HCT116 (cell line): Measurements from ENCODE around the gene LGALS12. TPM values are rescaled to one million over a fixed set of nuclear protein-coding genes. Genes with fewer than 3 reads are reported as not detected.
A peak's percentile ranks its signal among the peaks of the same experiment; 100 is the strongest.

Source experiments
- ATAC-seq: fragments of 200-7000 bp; cut with Tn5 transposase; 2 replicates; pipeline ENCODE4 v1.9.1; 2020; ENCODE audit warnings: mild to moderate bottlenecking, moderate library complexity
- Bru-seq: library from RNA; stranded (reverse); fragments of 400-500 nt; gene quantifications from one replicate; lab custom pipeline; 2021; lab: Mats Ljungman, UMichigan
- BruChase-seq, 2 experiments: library from RNA; stranded (reverse); fragments of 400-500 nt; gene quantifications; one replicate each; lab custom pipeline; 2021; lab: Mats Ljungman, UMichigan
- BruUV-seq: library from RNA; stranded (reverse); fragments of 400-500 nt; replicated peaks from 2 replicates; lab custom pipeline; 2021; lab: Mats Ljungman, UMichigan
- CTCF ChIA-PET: fragments of 300-600 bp; sonication (Branson Sonifier 250); formaldehyde crosslinking; loops from one replicate; lab custom pipeline; 2021; ENCODE audit warnings: antibody characterized with exemption; lab: Charles Lee
- POLR2A ChIA-PET: fragments of 300-600, 350-600 bp; sonication (Branson Sonifier 250); formaldehyde crosslinking; loops from one replicate; lab custom pipeline; 2021; ENCODE audit warnings: antibody characterized with exemption; lab: Charles Lee
- RAD21 ChIA-PET, 2 experiments: fragments of 300-600 bp; sonication (Branson Sonifier 250); formaldehyde crosslinking; loops; one replicate each; lab custom pipeline; 2023; ENCODE audit warnings: low total read pairs in 2 of 2; ENCODE audit not compliant: uncharacterized antibody in 2 of 2, unreplicated experiment in 2 of 2, low non-redundant PET in 1 of 2; lab: Charles Lee
- DNase-seq: peaks from one replicate; pipeline ENCODE4 v3.0.0-alpha.2; 2010; ENCODE audit warnings: low read depth, low spot score
- H2AFZ ChIP-seq: fragments of 200-600 bp; shearing (Covaris generic), sonication (generic); 2 replicates; pipeline ENCODE4 v1.6.1; 2017; ENCODE audit warnings: low read depth, mixed run types, mixed read lengths, antibody characterized with exemption, low read length; ENCODE audit not compliant: poor library complexity, severe bottlenecking
- H3K27ac ChIP-seq: 2 replicates; pipeline ENCODE4 v1.5.1; 2012; ENCODE audit warnings: low read depth, low read length
- H3K27me3 ChIP-seq: fragments of 200-600 bp; sonication (generic); 2 replicates; pipeline ENCODE4 v1.6.1; 2016; ENCODE audit warnings: mixed run types, low read length, mixed read lengths; ENCODE audit not compliant: insufficient read depth
- H3K36me3 ChIP-seq, 2 experiments: fragments of 200-500 bp in 1 of 2; fragments of 200-600 bp in 1 of 2; sonication (Bioruptor generic) in 1 of 2; sonication (generic) in 1 of 2; 2 replicates each; pipeline versions ENCODE4 v1.5.1 to v1.6.1; 2014 to 2016; ENCODE audit warnings: low read length in 2 of 2, inconsistent platforms in 1 of 2, mixed read lengths in 1 of 2, mixed run types in 1 of 2; ENCODE audit not compliant: insufficient read depth in 2 of 2, control insufficient read depth in 1 of 2
- H3K4me1 ChIP-seq, 2 experiments: fragments of 200-600 bp in 1 of 2; sonication (generic) in 1 of 2; 2 replicates each; pipeline versions ENCODE4 v1.5.1 to v1.6.1; 2012 to 2017; ENCODE audit warnings: low read length in 2 of 2, inconsistent platforms in 1 of 2, mild to moderate bottlenecking in 1 of 2, mixed read lengths in 1 of 2, mixed run types in 1 of 2, moderate library complexity in 1 of 2; ENCODE audit not compliant: insufficient read depth in 2 of 2, control insufficient read depth in 1 of 2
- H3K4me2 ChIP-seq: fragments of 200-600 bp; sonication (generic); 2 replicates; pipeline ENCODE4 v1.6.1; 2017; ENCODE audit warnings: mixed run types, low read length, mixed read lengths
- H3K4me3 ChIP-seq, 2 experiments: fragments of 200-600 bp in 1 of 2; sonication (generic) in 1 of 2; replicated peaks in 1 of 2; 2 replicates each; pipeline ENCODE4 v1.5.1; 2011 to 2016; ENCODE audit warnings: low read length in 2 of 2, control low read depth in 1 of 2, low read depth in 1 of 2, mild to moderate bottlenecking in 1 of 2, mixed read lengths in 1 of 2, mixed run types in 1 of 2
- H3K79me2 ChIP-seq: fragments of 200-600 bp; sonication (generic); 2 replicates; pipeline ENCODE4 v1.6.1; 2017; ENCODE audit warnings: mild to moderate bottlenecking, mixed run types, low read length, moderate library complexity, mixed read lengths; ENCODE audit not compliant: insufficient read depth
- H3K9ac ChIP-seq: fragments of 200-600 bp; sonication (generic); 2 replicates; pipeline ENCODE4 v1.6.1; 2016; ENCODE audit warnings: low read length, mixed read lengths
- H3K9me2 ChIP-seq: fragments of 200-600 bp; sonication (generic), shearing (Covaris generic); 2 replicates; pipeline ENCODE4 v1.6.1; 2017; ENCODE audit warnings: mixed run types, mild to moderate bottlenecking, moderate library complexity; ENCODE audit not compliant: insufficient read depth
- H3K9me3 ChIP-seq, 2 experiments: fragments of 200-500 bp in 1 of 2; fragments of 200-600 bp in 1 of 2; sonication (Bioruptor generic) in 1 of 2; sonication (generic) in 1 of 2; 2 replicates each; pipeline ENCODE4 v1.6.1; 2014 to 2017; ENCODE audit warnings: low read length in 2 of 2, mixed read lengths in 2 of 2, inconsistent platforms in 1 of 2, low read depth in 1 of 2, mild to moderate bottlenecking in 1 of 2, mixed run types in 1 of 2, moderate library complexity in 1 of 2; ENCODE audit not compliant: control insufficient read depth in 1 of 2, insufficient read depth in 1 of 2
- H4K20me1 ChIP-seq: fragments of 200-600 bp; sonication (generic), shearing (Covaris generic); 2 replicates; pipeline ENCODE4 v1.6.1; 2017; ENCODE audit warnings: mixed run types, mild to moderate bottlenecking, moderate library complexity; ENCODE audit not compliant: insufficient read depth
- CBX3 ChIP-seq: IDR thresholded peaks from 2 replicates; pipeline ENCODE4 v1.6.1; 2012; ENCODE audit warnings: low read depth
- EGR1 ChIP-seq: IDR thresholded peaks from 2 replicates; pipeline ENCODE4 v1.6.1; 2012; ENCODE audit warnings: low read depth
- ELF1 ChIP-seq: IDR thresholded peaks from 2 replicates; pipeline ENCODE4 v1.6.1; 2012; ENCODE audit warnings: low read depth, borderline replicate concordance
- EZH2 ChIP-seq: fragments of 200-600 bp; sonication (generic); IDR thresholded peaks from 2 replicates; pipeline ENCODE4 v1.6.1; 2017; ENCODE audit warnings: antibody characterized with exemption, mixed run types
- POLR2A ChIP-seq: IDR thresholded peaks from 2 replicates; pipeline ENCODE4 v1.7.0; 2011; ENCODE audit warnings: borderline replicate concordance; ENCODE audit not compliant: insufficient read depth, insufficient read length; ENCODE audit errors: extremely low read depth
- POLR2AphosphoS5 ChIP-seq: IDR thresholded peaks from 2 replicates; pipeline ENCODE4 v1.6.1; 2011; ENCODE audit warnings: mild to moderate bottlenecking, low read depth, low read length, moderate library complexity
- SIN3A ChIP-seq: IDR thresholded peaks from 2 replicates; pipeline ENCODE4 v1.6.1; 2012; ENCODE audit warnings: low read depth
- SP1 ChIP-seq: IDR thresholded peaks from 2 replicates; pipeline ENCODE4 v1.6.1; 2012; ENCODE audit warnings: low read depth
- SRF ChIP-seq: IDR thresholded peaks from 2 replicates; pipeline ENCODE4 v1.6.1; 2012; ENCODE audit warnings: low read depth
- YY1 ChIP-seq: IDR thresholded peaks from 2 replicates; pipeline ENCODE4 v1.6.1; 2011; ENCODE audit warnings: low read length, low read depth, moderate library complexity, mild to moderate bottlenecking; ENCODE audit not compliant: insufficient replicate concordance; ENCODE audit errors: extremely low read depth
- ZNF274 ChIP-seq: fragments of 200-500 bp; sonication (Bioruptor generic); IDR thresholded peaks from 2 replicates; pipeline ENCODE4 v1.6.1; 2014; ENCODE audit warnings: mild to moderate bottlenecking, low read depth, low read length, inconsistent platforms
- intact Hi-C: fragments of 100-400 bp; cut with micrococcal nuclease; formaldehyde crosslinking; loops from 2 replicates; pipeline ENCODE4 v1.10.0; 2022
- long read RNA-seq: library from polyadenylated mRNA; unstranded; transcript quantifications from one replicate; pipeline ENCODE4 v2.0.0, GENCODE V29; 2021; ENCODE audit not compliant: unreplicated experiment
- polyA plus RNA-seq: library from polyadenylated mRNA; unstranded; fragments of >200 nt; gene quantifications from 2 replicates; pipeline ENCODE4 v1.2.1, GENCODE V29; 2012; ENCODE audit warnings: missing spikeins
- total RNA-seq: library from RNA; stranded (reverse); gene quantifications from one replicate; pipeline ENCODE4 v1.2.1, GENCODE V29; 2021; ENCODE audit not compliant: unreplicated experiment
- TF ChIP-seq, protein P1 (sequence below), 3 experiments: fragments of 200-600 bp in 1 of 3; sonication (generic) in 1 of 3; IDR thresholded peaks in 2 of 3; conservative IDR thresholded peaks in 1 of 3; 2 replicates each; pipeline ENCODE4 v1.5.1; 2012 to 2017; ENCODE audit warnings: low read depth in 2 of 3, low read length in 2 of 3, antibody characterized with exemption in 1 of 3, borderline replicate concordance in 1 of 3, control low read depth in 1 of 3, mild to moderate bottlenecking in 1 of 3, mixed read lengths in 1 of 3, mixed run types in 1 of 3, moderate library complexity in 1 of 3; ENCODE audit not compliant: insufficient read depth in 1 of 3
- TF ChIP-seq, protein P2 (sequence below): IDR thresholded peaks from 2 replicates; pipeline ENCODE4 v1.6.1; 2012
- TF ChIP-seq, protein P3 (sequence below): IDR thresholded peaks from 2 replicates; pipeline ENCODE4 v1.6.1; 2012
- TF ChIP-seq, protein P4 (sequence below): IDR thresholded peaks from 2 replicates; pipeline ENCODE4 v1.6.1; 2011; ENCODE audit warnings: mild to moderate bottlenecking, low read length, moderate library complexity; ENCODE audit not compliant: insufficient replicate concordance; ENCODE audit errors: extremely low read depth

Gene LGALS12, protein sequence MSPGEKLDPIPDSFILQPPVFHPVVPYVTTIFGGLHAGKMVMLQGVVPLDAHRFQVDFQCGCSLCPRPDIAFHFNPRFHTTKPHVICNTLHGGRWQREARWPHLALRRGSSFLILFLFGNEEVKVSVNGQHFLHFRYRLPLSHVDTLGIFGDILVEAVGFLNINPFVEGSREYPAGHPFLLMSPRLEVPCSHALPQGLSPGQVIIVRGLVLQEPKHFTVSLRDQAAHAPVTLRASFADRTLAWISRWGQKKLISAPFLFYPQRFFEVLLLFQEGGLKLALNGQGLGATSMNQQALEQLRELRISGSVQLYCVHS
- total RNA-seq: not detected
- not detected in 2 replicates for polyA plus RNA-seq
- Bru-seq, nascent RNA: percentile 7 among the genes with signal in this experiment
- not detected for BruChase-seq, experiment 1, labeled RNA remaining after a 6-hour chase
- not detected for BruChase-seq, experiment 2, labeled RNA remaining after a 2-hour chase
- long read RNA-seq: 0 reads

DNA sequence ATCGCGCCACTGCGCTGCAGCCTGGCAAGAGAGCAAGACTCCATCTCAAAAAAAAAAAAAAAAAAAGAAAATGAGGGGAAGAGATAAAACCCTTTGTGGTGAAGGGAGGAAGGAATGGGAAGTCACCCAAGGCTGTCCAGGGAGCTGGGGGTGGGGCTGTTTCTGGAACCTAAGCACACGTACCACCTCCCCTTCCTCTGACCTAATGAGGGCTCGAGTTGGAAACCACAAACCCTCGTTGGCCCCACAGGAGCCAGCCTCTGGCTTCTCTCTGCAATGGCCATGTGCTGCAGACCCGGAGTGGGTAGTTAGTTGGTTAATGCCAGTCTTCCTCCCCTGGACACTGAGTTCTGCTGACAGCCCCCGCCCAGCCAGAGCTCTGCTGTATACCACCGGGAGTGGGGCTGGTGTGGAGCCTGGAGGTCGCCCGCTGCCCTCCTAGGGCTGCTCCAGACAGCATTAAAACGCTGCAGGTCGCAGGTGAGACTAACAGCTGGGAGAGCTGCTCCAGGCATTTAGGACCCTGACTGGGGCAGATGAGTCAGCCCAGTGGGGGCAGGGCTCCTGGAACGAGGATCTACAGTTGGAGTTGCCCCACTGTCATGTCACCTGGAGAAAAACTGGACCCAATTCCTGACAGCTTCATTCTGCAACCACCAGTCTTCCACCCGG lies at the start of gene LGALS12:
TSS of gene LGALS12 (plus strand) at position 228 of the 672 bp plus-strand sequence. CDS start at position 603, 375 bp downstream.
- H3K9me2 ChIP-seq: no peaks in the 10 kb centered on the region
- no peak within 1 kb of the TSS for H2AFZ ChIP-seq
- ATAC-seq: no peak
- no peak within 1 kb of the TSS for H3K4me3 ChIP-seq
- H3K9me3 ChIP-seq: no peaks in the 10 kb centered on the region
- intact Hi-C loops: loop anchor here (10.0 kb wide), 1 partner anchor 1209 kb away; no protein-coding TSS in a partner anchor
- no peak within 1 kb of the TSS for H3K4me2 ChIP-seq
- H3K36me3 ChIP-seq: no peaks in the 10 kb centered on the region
- H3K27me3 ChIP-seq: no peaks in the 10 kb centered on the region
- H3K9ac ChIP-seq: no peak within 1 kb of the TSS
- H3K27ac ChIP-seq: no peak within 1 kb of the TSS
- POLR2A ChIA-PET: no interaction called here
- H3K4me1 ChIP-seq: no peaks in the 10 kb centered on the region
- CTCF ChIA-PET: no interaction called here
- H3K79me2 ChIP-seq: no peaks in the 10 kb centered on the region
- no peaks in the 10 kb centered on the region for H4K20me1 ChIP-seq
- TF ChIP-seq YY1: no peak
- TF ChIP-seq ZNF274: no peak
- TF ChIP-seq, protein P1, sequence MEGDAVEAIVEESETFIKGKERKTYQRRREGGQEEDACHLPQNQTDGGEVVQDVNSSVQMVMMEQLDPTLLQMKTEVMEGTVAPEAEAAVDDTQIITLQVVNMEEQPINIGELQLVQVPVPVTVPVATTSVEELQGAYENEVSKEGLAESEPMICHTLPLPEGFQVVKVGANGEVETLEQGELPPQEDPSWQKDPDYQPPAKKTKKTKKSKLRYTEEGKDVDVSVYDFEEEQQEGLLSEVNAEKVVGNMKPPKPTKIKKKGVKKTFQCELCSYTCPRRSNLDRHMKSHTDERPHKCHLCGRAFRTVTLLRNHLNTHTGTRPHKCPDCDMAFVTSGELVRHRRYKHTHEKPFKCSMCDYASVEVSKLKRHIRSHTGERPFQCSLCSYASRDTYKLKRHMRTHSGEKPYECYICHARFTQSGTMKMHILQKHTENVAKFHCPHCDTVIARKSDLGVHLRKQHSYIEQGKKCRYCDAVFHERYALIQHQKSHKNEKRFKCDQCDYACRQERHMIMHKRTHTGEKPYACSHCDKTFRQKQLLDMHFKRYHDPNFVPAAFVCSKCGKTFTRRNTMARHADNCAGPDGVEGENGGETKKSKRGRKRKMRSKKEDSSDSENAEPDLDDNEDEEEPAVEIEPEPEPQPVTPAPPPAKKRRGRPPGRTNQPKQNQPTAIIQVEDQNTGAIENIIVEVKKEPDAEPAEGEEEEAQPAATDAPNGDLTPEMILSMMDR (IDR thresholded peaks at IDR 0.05 in 2 of 3, conservative IDR thresholded peaks at IDR 0.05 in 1 of 3; ENCODE audit: borderline replicate concordance in 1 of 3, insufficient read depth in 1 of 3, low read depth in 2 of 3, low read length in 2 of 3): no peak
- TF ChIP-seq, protein P2, sequence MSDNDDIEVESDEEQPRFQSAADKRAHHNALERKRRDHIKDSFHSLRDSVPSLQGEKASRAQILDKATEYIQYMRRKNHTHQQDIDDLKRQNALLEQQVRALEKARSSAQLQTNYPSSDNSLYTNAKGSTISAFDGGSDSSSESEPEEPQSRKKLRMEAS: no peak
- no peak for TF ChIP-seq POLR2A
- no peak for TF ChIP-seq SRF
- TF ChIP-seq ELF1: no peak
- no peak for TF ChIP-seq CBX3
- TF ChIP-seq, protein P3, sequence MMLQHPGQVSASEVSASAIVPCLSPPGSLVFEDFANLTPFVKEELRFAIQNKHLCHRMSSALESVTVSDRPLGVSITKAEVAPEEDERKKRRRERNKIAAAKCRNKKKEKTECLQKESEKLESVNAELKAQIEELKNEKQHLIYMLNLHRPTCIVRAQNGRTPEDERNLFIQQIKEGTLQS: no peak
- TF ChIP-seq, protein P4, sequence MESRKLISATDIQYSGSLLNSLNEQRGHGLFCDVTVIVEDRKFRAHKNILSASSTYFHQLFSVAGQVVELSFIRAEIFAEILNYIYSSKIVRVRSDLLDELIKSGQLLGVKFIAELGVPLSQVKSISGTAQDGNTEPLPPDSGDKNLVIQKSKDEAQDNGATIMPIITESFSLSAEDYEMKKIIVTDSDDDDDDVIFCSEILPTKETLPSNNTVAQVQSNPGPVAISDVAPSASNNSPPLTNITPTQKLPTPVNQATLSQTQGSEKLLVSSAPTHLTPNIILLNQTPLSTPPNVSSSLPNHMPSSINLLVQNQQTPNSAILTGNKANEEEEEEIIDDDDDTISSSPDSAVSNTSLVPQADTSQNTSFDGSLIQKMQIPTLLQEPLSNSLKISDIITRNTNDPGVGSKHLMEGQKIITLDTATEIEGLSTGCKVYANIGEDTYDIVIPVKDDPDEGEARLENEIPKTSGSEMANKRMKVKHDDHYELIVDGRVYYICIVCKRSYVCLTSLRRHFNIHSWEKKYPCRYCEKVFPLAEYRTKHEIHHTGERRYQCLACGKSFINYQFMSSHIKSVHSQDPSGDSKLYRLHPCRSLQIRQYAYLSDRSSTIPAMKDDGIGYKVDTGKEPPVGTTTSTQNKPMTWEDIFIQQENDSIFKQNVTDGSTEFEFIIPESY: no peak
- no peak for TF ChIP-seq POLR2AphosphoS5
- no peak for TF ChIP-seq EZH2
- no peak for TF ChIP-seq SP1
- TF ChIP-seq SIN3A: no peak
- TF ChIP-seq EGR1: no peak
- RAD21 ChIA-PET: no interaction called here
- BruUV-seq: no TSS peak
- DNase-seq: no peak
